ENCODE data around the gene IRAG1.
"Not testable (repeated sequence)": the region's sequence is repeated elsewhere in the genome, so short reads cannot be mapped to it uniquely, and the experiment has no call there.

Gene IRAG1

DNA sequence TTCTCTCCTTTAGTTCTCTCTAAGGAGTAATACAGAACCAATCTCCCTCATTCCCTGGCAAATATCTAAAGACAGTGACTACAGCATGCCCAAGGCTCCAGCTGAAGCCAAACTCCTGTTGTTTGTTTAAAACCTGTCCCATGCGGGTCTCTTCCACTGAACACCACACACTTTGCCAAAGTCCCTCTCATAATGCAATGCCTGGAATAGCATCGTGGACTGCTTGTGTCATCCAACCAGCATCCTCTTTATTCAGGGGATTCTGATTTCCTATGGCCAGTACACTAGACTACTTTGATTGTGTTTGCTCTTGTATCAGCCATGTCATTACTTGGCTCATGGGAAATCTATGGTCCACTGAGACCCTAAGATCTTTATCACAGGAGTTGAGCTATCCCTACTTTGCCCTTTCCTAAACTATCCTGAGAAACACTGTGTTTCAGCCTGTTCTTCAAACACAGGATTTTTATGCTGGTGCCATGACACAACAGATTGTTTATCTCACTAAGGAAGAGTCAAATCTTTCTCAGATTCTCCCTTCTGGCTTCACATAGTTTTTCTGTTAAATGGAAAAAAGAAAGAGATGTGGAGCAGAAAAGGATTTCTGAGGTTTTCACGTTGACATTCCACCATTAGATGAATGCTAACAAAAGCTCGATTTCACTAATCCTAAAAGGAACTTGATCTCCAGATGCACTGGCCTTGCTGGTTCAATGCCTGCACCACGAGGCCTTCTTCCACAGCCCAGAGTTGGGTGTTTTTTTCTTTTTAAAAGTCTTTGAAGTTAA is 15.9 kb upstream of the IRAG1 start:
- H3K4me3 ChIP-seq (ENCODE audit: low read depth, low read length): no peak overlapping the region

- H3K4me3 ChIP-seq (ENCODE audit: low read depth, low read length): no peak overlapping the region
These were observed 14.6 kb upstream of the IRAG1 start for GRCh38 chr11:10708131-10708530.

DNA sequence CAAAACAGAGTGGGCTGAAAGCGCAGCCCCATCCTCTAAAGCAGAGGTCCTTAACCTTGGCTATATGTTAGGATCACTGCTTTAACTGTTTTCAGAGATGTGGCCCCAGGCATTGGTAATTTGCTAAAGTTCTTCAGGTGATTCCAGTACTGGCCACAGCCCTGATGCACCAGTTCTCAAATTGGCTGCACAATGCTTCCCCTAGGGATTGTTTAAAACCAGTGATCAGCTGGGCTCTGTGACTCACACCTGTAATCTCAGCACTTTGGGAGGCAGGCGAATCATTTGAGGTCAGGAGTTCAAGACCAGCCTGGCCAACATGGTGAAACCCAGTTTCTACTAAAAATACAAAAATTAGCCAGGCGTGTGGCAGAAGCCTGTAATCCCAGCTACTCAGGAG is 8.4 kb upstream of the IRAG1 start:
- H3K4me3 ChIP-seq (ENCODE audit: low read depth, low read length): no peak overlapping the region

- no peak overlapping the region for H3K4me3 ChIP-seq (ENCODE audit: low read depth, low read length)
These were observed 5.5 kb upstream of the IRAG1 start for GRCh38 chr11:10699072-10699471.

- no peak overlapping the region for H3K4me3 ChIP-seq (ENCODE audit: low read depth, low read length)
These were observed 3.7 kb upstream of the IRAG1 start for GRCh38 chr11:10697323-10697620.

- H3K4me3 ChIP-seq (ENCODE audit: low read depth, low read length): no peak overlapping the region
These were observed 3.1 kb upstream of the IRAG1 start for GRCh38 chr11:10696468-10697322.

- no peak overlapping the region for H3K4me3 ChIP-seq (ENCODE audit: low read depth, low read length)
These were observed 2.3 kb upstream of the IRAG1 start for GRCh38 chr11:10695833-10696232.

- H3K4me3 ChIP-seq (ENCODE audit: low read depth, low read length): no peak overlapping the region
These were observed 1.1 kb upstream of the IRAG1 start for GRCh38 chr11:10694486-10695239.

GRCh38 chr11:10692531-10693115 is 932 bp downstream of the IRAG1 start:
- no peak overlapping the region for H3K4me3 ChIP-seq (ENCODE audit: low read depth, low read length)

- H3K4me3 ChIP-seq (ENCODE audit: low read depth, low read length): no peak overlapping the region
These were observed 5.2 kb downstream of the IRAG1 start for GRCh38 chr11:10688401-10688800.

DNA sequence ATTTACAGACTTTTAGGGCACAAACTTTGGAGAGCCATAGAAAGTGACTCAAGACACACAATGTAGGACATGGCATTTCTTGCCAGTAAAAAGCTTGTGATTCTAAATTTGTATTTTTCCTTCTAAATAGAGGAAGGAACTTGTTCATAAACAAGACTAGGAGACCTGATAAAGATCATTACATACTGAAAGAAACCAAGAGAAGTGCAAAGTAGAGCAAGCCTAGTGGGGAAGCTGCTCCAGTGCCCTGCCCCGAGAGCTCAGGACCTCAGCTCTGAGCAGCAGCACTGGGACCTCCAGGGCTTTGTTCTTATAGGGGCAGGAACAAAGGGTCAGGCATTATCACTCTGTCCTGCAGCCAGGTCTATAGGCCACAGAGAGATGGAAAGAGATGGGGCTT is 7.2 kb downstream of the IRAG1 start:
- no peak overlapping the region for H3K4me3 ChIP-seq (ENCODE audit: low read depth, low read length)

DNA sequence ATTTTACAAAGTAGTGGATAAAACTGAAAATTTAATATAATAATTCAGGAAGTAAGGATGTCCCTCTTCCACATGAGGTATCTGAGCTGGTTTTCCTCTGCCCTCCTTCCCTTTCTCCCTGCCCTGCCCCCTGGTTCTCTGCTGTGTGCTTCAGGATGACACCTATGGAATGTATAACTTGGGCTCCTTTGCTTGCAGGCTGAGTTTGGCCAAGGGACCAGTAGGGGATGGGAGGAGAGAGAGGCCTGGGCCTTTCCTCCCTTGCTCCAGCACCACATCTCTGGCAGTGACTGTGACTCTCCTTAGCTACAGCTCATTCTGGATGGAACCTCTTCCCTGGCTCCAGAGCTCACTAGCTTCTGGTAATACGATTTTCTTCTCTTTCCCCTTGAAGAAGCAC is 10.1 kb downstream of the IRAG1 start:
- H3K4me3 ChIP-seq (ENCODE audit: low read depth, low read length): no peak overlapping the region

DNA sequence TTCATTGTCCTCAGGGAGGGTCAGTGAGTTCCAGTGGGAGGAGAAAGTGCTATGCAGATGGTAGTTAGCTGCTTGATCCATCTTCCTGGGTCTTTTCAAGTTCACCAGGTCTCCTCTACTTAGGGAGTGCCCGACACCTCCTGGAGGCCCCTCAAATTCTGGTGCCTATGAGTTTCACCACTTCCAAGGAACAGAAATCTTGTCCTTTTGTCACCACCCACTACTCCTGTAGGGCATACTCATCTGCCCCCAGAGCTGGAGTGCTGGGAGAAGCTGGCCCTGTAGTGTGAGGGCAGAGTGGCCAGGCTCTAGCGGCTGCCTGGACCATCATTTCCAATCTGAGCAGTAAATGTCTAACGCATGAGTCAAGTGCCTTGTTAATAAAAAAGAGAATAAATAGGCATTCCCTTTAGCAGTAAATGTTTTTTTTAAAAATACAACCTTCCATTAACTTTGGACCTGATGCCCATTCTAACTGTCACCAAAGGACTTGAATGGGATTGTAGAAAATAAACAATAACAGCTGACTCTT is 12.5 kb downstream of the IRAG1 start:
- no peak overlapping the region for H3K4me3 ChIP-seq (ENCODE audit: low read depth, low read length)

DNA sequence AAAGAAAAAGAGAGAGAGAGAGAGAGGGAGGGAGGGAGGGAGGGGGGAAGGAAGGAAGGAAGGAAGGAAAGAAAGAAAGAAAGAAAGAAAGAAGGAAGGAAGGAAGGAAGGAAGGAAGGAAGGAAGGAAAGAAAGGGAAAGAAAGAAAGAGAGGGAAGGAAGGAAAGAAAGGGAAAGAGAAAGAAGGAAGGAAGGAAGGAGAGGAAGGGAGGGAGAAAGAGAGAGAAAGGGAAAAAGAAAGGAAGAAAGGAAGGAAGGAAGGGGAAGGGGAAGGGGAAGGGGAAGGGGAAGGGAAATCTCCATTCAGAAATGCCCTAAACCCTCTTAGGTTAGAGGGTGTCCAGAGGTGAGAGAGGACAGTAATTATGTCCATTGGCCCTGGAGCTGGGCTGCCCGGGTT is 13.3 kb downstream of the IRAG1 start:
- not testable (repeated sequence) for H3K4me3 ChIP-seq (ENCODE audit: low read depth, low read length)

- H3K4me3 ChIP-seq (ENCODE audit: low read depth, low read length): no peak overlapping the region
These were observed 13.9 kb downstream of the IRAG1 start for GRCh38 chr11:10679644-10680043.

DNA sequence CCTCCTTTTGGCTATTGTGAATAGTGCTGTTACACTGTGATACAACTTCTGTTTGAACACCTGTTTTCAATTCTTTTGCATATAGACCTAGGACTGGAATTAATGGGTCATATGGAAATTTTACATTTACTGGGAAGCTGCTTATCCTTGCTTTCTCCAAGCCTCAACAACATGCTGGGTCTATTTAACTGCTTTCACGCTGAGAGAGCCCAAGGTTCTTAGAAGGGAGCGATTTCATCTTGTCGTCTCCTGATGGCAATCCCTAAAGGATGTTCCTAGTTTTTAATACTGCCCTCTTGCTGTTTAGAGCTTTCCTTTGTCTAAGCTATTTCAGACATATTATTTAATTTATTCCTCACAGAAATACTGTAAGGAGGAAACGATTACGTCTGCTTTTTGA is 15.5 kb downstream of the IRAG1 start:
- no peak overlapping the region for H3K4me3 ChIP-seq (ENCODE audit: low read depth, low read length)

- no peak overlapping the region for H3K4me3 ChIP-seq (ENCODE audit: low read depth, low read length)
These were observed 16.6 kb downstream of the IRAG1 start for GRCh38 chr11:10676919-10677318.

DNA sequence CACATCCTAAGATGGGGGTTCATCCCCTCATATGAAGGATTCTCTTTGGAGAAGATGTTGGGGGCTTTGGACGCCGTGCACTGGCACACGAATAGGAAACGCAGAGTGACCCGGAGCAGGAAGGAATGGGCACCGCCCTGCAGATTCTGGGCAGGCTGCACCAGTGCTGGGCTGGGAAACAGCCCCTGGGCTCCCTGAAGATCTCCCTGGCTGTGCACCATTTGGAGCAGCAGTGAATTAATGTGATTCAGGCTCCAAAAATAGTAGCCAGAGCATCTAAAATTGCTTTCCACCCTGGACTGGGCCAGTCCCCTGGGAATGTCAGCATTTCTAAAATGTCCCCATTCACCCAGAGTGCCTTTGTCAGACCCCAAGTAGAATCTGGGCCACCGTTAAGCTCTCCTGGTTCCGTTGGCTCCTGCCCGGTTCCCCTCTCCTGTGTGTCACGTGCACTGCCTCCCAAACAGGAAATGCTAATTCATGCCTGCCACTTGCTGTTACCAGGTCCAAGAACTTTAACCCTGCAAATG is 18.6 kb downstream of the IRAG1 start:
- H3K4me3 ChIP-seq (ENCODE audit: low read depth, low read length): no peak overlapping the region

GRCh38 chr11:10674440-10674855 is 19.1 kb downstream of the IRAG1 start:
- H3K4me3 ChIP-seq (ENCODE audit: low read depth, low read length): no peak overlapping the region

DNA sequence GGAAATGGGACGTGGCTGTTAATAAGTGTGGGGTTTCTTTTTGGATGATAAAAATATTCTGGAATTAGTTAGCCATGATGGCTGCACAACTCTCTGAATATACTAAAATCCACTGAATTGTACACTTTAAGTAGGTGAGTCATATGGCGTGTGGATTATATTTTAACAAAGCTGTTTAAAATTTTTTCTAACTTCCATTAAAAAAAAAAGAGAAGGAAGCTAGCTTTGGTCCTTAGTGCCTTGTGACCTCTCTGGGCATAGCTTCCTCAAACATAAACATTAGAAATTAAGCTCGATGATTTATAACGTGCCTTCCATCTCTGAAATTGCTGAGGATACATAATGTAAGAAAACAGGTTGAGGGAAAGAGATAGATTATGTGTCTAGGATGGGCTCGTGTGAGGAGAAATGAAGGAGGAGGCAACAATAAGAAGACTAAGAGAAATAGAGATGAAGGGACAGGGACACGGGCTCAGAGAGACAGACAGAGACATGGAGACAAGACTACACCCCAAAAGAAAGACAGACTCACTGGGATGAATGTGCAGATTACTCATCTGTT is 20.0 kb downstream of the IRAG1 start:
- no peak overlapping the region for H3K4me3 ChIP-seq (ENCODE audit: low read depth, low read length)

Data from iPS-11a (cell line).